Gastroesophageal sphincter (tissue), 3 donors: ENCODE results near the gene TRMT10B.

Source experiments
- CTCF ChIP-seq, 4 experiments: fragments of 200-600 bp in 2 of 4; fragments of 450-650 bp in 2 of 4; sonication (generic) in 1 of 4; IDR thresholded peaks; one replicate each; pipeline ENCODE4 v1.5.1; 2017 to 2019; ENCODE audit warnings: antibody characterized with exemption in 4 of 4, mild to moderate bottlenecking in 2 of 4, moderate library complexity in 2 of 4
- EP300 ChIP-seq: sonication (generic); formaldehyde crosslinking; IDR thresholded peaks from one replicate; pipeline ENCODE4 v1.6.1; 2017; ENCODE audit warnings: antibody characterized with exemption, mild to moderate bottlenecking
- POLR2AphosphoS5 ChIP-seq: sonication (generic); formaldehyde crosslinking; IDR thresholded peaks from one replicate; pipeline ENCODE4 v1.6.1; 2017; ENCODE audit warnings: antibody characterized with exemption

DNA sequence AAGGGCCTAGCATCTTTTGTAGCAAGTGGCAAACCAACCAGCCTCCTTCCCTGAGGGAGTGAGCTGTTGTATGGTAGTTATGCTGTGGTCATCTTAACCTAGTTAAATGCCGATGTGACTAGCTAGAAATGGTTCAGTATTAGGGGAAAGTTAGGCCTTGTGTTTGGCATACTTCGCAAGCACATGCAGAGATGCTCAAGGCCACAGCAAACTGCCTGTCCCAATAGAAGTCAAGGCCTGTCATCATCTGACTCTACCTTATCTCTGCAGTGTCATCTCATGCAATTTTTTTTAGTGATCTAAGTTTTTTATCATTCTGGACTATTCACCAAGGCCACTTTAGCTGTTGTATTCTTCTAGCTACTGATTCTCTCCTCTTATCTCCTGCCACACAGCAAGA is 36.5 kb downstream of the TRMT10B start:
- TF ChIP-seq CTCF (IDR thresholded peaks at IDR 0.05) (no peak), POLR2AphosphoS5 (no peak), EP300 (no peak)
